Lung microvascular endothelial cell (primary cell): ENCODE data around the gene P3R3URF. TPM values are rescaled to one million over a fixed set of nuclear protein-coding genes. Genes with fewer than 3 reads are reported as not detected.
"Not testable (repeated sequence)": the region's sequence is repeated elsewhere in the genome, so short reads cannot be mapped to it uniquely, and the experiment has no call there.

Experiments
- DNase-seq, 2 donors: peaks; one replicate each; pipeline versions ENCODE4 v3.0.0 to v3.0.0-alpha.2; 2010; ENCODE audit warnings: low read depth in 2 of 2
- total RNA-seq: library from RNA; depleted of rRNA; stranded (reverse); fragments of >200 nt; gene quantifications from 2 replicates; pipeline ENCODE4 v1.2.1, GENCODE V29; 2014

P3R3URF gene
- not detected in 2 replicates for total RNA-seq

DNA sequence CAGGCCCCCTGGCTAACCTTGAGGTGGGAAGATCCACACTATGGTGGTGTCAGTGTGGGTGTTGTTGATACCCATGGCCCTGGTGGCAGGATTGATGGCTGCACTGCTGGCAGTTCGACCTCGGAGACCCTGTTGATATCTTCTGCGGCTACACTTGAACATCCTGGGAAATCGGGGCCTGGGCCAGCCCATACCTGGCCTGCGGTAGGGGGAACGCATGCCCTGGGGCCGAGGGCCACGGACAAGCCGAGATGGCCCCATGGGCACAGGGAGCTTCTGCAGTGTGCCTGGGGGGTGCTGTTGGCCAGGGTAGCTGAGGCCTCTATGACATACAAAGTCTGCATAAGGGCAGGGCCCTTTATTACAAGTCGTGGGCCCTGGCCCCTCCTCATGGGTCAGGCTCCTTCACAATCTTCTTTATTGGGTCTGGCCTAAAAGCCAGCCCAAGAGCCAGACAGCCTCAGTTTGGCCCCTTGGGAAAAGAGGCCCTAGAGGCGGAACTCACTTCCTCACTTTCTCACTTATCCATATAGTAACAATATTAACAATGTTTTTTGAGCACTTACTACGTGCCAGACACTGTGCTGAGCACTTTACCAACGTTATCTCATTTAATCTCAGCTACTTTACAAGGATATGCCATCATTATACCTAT, at the start of gene P3R3URF:
Gene P3R3URF (minus strand): TSS at position 278 of the 655 bp plus-strand sequence. CDS start 17 bp downstream, at position 261.
- DNase-seq, result no peak

DNA sequence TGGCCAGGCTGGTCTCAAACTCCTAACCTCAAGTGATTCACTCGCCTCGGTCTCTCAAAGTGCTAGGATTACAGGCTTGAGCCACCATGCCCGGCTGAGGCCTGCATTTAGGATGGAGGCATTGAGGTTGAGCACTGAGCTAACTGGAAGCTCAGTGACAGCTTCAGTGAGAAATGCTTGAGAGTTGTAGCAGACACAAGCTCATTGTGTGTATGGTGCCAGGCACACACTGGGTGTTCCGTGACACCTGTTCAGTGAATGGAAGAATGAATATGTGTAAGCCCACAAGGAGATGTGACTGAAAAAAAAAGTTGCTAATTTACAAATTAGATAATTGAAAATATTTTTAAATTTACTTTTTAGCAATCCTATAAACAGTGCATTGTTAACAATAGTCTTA, 48.7 kb upstream of the P3R3URF start:
- no peak for DNase-seq

- peak; percentile 91 to 92 for DNase-seq
These were observed 47.2 kb upstream of the P3R3URF start for GRCh38 chr1:46223472-46223943.

DNA sequence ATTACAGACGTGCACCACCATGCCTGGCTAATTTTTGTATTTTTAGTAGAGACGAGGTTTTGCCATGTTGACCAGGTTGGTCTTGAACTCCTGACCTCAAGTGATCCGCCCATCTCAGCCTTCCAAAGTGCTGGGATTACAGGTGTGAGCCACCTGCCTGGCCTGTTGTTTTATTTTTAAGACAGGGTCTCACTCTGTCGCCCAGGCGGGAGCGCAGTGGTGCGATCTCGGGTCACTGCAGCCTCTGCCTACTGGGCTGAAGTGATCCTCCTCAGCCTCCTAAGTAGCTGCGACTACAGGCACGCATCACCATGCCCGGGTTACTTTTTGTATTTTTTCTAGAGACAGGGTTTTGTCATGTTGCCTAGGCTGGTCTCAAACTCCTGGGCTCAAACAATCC, 46.8 kb upstream of the P3R3URF start:
- DNase-seq, result not testable (repeated sequence)

DNA sequence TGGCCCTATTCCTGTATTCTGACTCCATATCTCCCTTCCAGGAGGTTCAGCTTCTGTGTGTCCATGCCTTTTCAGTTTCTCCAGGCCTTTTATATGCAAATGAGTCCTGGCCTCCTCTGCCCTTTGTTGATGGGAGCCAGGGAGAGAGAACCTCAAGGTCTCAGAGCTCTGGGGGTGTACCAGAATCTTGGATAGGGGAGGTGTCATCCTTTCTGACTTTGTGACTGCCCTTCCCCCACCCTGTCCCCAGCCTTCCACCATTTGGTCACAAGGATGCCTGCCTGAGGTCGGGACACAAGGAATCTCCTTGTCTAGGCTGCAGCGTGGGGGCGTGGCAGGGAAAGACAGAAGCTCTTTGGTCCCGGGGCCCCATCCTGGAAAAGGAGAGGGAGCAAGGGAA, 45.5 kb upstream of the P3R3URF start:
- no peak for DNase-seq

GRCh38 chr1:46220808-46221207, 44.5 kb upstream of the P3R3URF start:
- no peak for DNase-seq

DNA sequence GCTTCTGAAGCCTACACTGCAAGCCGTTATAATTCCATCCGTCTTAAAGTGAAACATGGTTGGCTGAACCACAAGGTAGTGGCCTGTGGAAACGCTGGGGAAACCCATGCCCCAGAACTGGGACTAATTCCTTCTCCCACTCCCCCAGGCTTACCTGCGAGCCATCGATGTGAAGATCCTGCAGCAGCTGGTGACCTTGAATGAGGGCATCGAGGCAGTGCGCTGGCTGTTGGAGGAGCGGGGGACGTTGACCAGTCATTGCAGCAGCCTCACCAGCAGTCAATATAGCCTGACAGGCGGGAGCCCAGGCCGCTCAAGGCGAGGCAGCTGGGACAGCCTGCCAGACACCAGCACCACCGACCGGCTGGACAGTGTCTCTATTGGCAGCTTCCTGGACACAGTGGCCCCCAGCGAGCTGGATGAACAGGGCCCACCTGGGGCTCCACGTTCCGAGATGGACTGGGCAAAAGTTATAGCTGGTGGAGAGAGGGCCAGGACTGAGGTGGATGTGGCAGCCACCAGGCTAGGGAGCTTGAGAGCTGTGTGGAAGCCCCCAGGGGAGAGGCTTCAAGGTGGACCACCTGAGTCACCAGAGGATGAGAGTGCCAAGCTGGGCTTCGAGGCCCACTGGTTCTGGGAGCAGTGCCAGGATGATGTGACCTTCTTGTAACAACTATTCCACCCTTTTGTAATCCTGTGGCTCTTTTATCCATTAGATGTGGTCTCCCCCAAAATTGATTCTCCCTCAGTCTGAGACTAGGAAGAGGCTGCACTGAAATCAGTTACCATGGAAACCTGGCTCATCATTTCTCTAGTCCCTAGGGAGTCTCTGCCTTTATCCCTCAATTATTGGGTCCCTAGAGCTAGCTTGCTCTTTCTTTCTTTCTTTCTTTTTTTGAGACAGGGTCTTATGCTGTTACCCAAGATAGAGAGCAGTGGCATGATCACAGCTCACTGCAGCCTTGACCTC, 43.5 kb upstream of the P3R3URF start:
- no peak for DNase-seq

DNA sequence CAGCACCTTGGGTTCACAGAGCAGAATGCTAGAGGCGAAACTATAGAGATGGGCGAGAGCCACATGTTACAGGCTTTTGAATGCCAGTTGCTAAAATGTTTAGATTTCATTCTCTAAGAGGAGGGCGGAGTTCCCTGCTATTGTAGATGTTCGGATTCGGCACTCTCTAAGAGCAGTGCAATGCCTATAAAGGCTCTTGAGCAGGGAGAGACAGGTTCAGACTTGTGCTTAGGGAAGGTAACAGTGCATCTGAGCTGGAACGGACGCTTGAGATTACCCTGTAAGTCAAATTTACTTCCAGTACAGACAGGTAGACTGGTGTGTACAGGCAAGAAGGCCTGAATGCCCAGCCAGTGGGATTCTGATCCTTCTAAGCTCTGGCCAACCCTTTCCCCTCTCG, 42.2 kb upstream of the P3R3URF start:
- DNase-seq, result no peak

DNA sequence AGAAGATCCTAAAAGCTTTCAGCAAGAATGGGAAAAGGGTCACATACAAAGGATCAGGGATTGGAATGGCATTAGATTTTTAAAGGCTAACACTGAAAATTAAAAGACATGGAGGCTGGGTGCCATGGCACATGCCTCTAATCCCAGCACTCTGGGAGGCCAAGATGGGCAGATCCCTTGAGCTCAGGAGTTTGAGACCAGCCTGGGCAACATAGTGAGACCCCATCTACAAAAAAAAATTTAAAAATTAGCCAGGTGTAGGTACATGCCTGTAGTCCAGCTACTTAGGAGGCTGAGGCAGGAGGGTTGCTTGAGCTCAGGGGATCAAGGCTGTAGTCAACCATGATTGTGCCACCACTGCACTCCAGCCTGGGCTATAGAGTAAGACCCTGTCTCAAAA, 39.2 kb upstream of the P3R3URF start:
- no peak for DNase-seq

- peak in 1 of 2 donors; percentile 24 for DNase-seq
These were observed 34.8 kb upstream of the P3R3URF start for GRCh38 chr1:46211051-46211450.

DNA sequence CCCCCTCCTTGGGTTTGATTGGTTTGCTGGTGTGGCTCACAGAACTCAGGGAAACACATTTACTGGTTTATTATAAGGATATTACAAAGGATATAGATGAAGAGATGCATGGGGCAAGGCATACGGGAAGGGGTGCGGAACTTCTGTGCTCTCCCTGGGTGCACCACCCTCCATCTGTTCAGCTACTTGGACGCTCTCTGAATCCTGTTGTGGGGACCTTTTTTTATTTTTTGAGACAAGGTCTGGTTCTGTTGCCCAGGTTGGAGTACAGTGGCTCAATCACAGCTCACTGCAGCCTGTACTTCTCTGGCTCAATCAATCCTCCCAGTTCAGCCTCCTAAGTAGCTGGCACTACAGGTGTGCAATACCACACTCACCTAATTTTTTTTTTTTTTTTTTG, 34.3 kb upstream of the P3R3URF start:
- DNase-seq, result no peak

GRCh38 chr1:46206399-46206798, 30.1 kb upstream of the P3R3URF start:
- no peak for DNase-seq

DNA sequence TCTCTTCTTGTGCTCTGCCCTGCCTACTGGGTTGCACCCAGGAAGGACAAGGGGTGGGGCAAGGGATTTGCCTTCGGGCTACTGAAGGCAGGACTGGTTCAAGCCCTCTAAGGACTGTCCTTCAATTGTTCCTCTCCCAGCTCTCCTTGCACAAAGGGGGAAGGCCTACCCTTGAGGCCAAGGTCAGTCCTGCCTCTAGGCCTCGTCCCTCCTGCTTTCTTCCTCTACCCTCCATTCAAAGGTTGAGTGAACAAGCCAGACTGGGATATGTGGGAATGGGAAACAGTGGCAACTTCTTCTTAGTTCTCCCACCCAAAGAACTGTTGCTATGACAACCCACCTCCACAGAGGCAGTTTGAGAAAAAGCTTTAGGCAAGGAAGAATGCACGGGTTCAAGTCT, 29.5 kb upstream of the P3R3URF start:
- no peak for DNase-seq

GRCh38 chr1:46205141-46205540, 28.9 kb upstream of the P3R3URF start:
- no peak for DNase-seq

- no peak for DNase-seq
These were observed 28.1 kb upstream of the P3R3URF start for GRCh38 chr1:46204406-46204742.

GRCh38 chr1:46203738-46204405, 27.6 kb upstream of the P3R3URF start:
- peak in 1 of 2 donors; percentile 28 for DNase-seq

GRCh38 chr1:46199233-46199749, 23.0 kb upstream of the P3R3URF start:
- DNase-seq, result no peak

- peak; percentile 61 to 68 for DNase-seq
These were observed 21.9 kb upstream of the P3R3URF start, which contains the start of gene POMGNT1 for GRCh38 chr1:46197964-46198811. POMGNT1 (minus strand) TSS chr1:46198434; CDS start chr1:46197821, 613 bp downstream.

GRCh38 chr1:46197560-46197963, 21.3 kb upstream of the P3R3URF start:
- DNase-seq, result no peak

DNA sequence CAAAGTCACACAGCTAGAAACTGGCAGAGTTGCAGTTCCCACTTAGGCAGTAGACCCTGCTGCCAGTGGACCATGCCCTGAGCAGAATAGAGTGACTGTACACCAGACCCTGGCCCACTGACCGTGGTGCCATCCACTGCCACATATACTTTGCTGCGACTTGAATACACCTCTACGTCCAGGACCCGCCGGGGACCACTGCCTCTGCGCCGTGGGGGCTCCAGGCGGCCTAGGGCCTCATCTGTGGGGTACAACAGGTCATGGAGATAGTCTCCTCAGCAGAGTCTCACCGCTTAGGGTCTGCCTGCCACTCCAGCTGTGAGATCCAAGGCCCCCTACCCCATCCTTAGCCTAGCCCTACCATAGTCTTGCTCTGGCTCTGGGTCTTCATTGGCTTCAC, 20.3 kb upstream of the P3R3URF start:
- no peak for DNase-seq
